OCI-LY7 (cell line): ENCODE measurements around the gene TOR2A. TPM values are rescaled to one million over a fixed set of nuclear protein-coding genes. Genes with fewer than 3 reads are reported as not detected.

ENCODE experiments used
- BruUV-seq: library from RNA; stranded (reverse); fragments of 400-500 nt; replicated peaks from 2 replicates; lab custom pipeline; 2021; lab: Mats Ljungman, UMichigan
- CTCF ChIA-PET: fragments of 300-600 bp; sonication (Branson Sonifier 250); formaldehyde crosslinking; loops from one replicate; lab custom pipeline; 2022; ENCODE audit warnings: antibody characterized with exemption; ENCODE audit not compliant: unreplicated experiment; lab: Charles Lee
- POLR2A ChIA-PET: fragments of 300-600 bp; sonication (Branson Sonifier 250); formaldehyde crosslinking; loops from one replicate; lab custom pipeline; 2022; ENCODE audit warnings: antibody characterized with exemption; lab: Charles Lee
- DNase-seq: peaks from one replicate; pipeline ENCODE4 v3.0.0-alpha.2; 2015; ENCODE audit warnings: low spot score
- H2AFZ ChIP-seq: fragments of 200-600 bp; sonication (generic), shearing (Covaris generic); 2 replicates; pipeline ENCODE4 v1.6.1; 2014; ENCODE audit warnings: mild to moderate bottlenecking, antibody characterized with exemption, low read length, moderate library complexity
- H3K27ac ChIP-seq: fragments of 200-600 bp; sonication (generic); 2 replicates; pipeline ENCODE4 v1.5.1; 2014; ENCODE audit warnings: mixed run types, low read depth, mild to moderate bottlenecking, moderate library complexity, low read length, inconsistent platforms; ENCODE audit not compliant: poor library complexity, severe bottlenecking
- H3K36me3 ChIP-seq: fragments of 200-600 bp; sonication (generic); 2 replicates; pipeline ENCODE4 v1.6.1; 2014; ENCODE audit warnings: mild to moderate bottlenecking, antibody characterized with exemption, low read length, moderate library complexity, mixed read lengths; ENCODE audit not compliant: insufficient read depth
- H3K4me1 ChIP-seq: fragments of 200-600 bp; sonication (generic); 2 replicates; pipeline ENCODE4 v1.5.1; 2014; ENCODE audit warnings: mild to moderate bottlenecking, low read length; ENCODE audit not compliant: insufficient read depth, poor library complexity, severe bottlenecking
- H3K4me2 ChIP-seq: fragments of 200-600 bp; sonication (generic); 2 replicates; pipeline ENCODE4 v1.6.1; 2014; ENCODE audit warnings: mild to moderate bottlenecking, low read length
- H3K4me3 ChIP-seq: fragments of 200-600 bp; sonication (generic); 2 replicates; pipeline ENCODE4 v1.5.1; 2014; ENCODE audit warnings: mild to moderate bottlenecking, low read depth, low read length; ENCODE audit not compliant: poor library complexity, severe bottlenecking
- H3K79me2 ChIP-seq: fragments of 200-600 bp; sonication (generic); 2 replicates; pipeline ENCODE4 v1.6.1; 2016; ENCODE audit warnings: low read depth, mild to moderate bottlenecking, low read length, moderate library complexity, mixed read lengths; ENCODE audit not compliant: insufficient read depth
- H3K9me2 ChIP-seq: fragments of 200-600 bp; sonication (generic); 2 replicates; pipeline ENCODE4 v1.6.1; 2016; ENCODE audit warnings: mild to moderate bottlenecking, low read length, mixed read lengths; ENCODE audit not compliant: insufficient read depth
- H3K9me3 ChIP-seq: fragments of 200-600 bp; sonication (generic); 2 replicates; pipeline ENCODE4 v1.6.1; 2014; ENCODE audit warnings: mild to moderate bottlenecking, mixed run types, low read length, mixed read lengths
- H4K20me1 ChIP-seq: fragments of 200-600 bp; sonication (generic); 2 replicates; pipeline ENCODE4 v1.6.1; 2014; ENCODE audit warnings: mild to moderate bottlenecking, antibody characterized with exemption, low read length, moderate library complexity, mixed read lengths; ENCODE audit not compliant: insufficient read depth
- CTCF ChIP-seq: fragments of 200-600 bp; sonication (generic); conservative IDR thresholded peaks from 2 replicates; pipeline ENCODE4 v1.5.1; 2014; ENCODE audit warnings: mild to moderate bottlenecking, antibody characterized with exemption, low read length, moderate library complexity, mixed read lengths
- EZH2phosphoT487 ChIP-seq: fragments of 200-600 bp; sonication (generic); IDR thresholded peaks from 2 replicates; pipeline ENCODE4 v1.6.1; 2018; ENCODE audit warnings: low read depth, borderline replicate concordance, mild to moderate bottlenecking, mixed run types, antibody characterized with exemption, low read length, moderate library complexity, mixed read lengths
- intact Hi-C: fragments of 100-400 bp; cut with micrococcal nuclease; formaldehyde crosslinking; loops from one replicate; pipeline ENCODE4 v1.10.0; 2022; ENCODE audit not compliant: unreplicated experiment
- total RNA-seq, 2 experiments: library from RNA; depleted of rRNA in 1 of 2; stranded (reverse); fragments of >200 nt in 1 of 2; shearing (Covaris generic) in 1 of 2; gene quantifications; 2 replicates each; pipeline ENCODE4 v1.2.3, GENCODE V29; 2014 to 2022

The TOR2A gene
- total RNA-seq, 2 experiments from 2014 or later = 13.9 to 17.9 TPM

GRCh38 chr9:127703289-127703946 lies 31.7 kb downstream of the TOR2A start:
- peaks cover 10% of the 10 kb centered on the region for H3K4me1 ChIP-seq
- H2AFZ ChIP-seq = no peak overlapping the region
- H3K9me2 ChIP-seq = no peaks in the 10 kb centered on the region
- H4K20me1 ChIP-seq = no peaks in the 10 kb centered on the region
- DNase-seq = no peak
- no peaks in the 10 kb centered on the region for H3K9me3 ChIP-seq
- ChIA-PET CTCF (interaction anchor here (0.5 kb wide), 1 partner anchor 9 kb away, joined by 3 read pairs; no protein-coding TSS in a partner anchor), POLR2A (no interaction called here)
- no TSS peak for BruUV-seq
- H3K36me3 ChIP-seq = no peaks in the 10 kb centered on the region
- no peak overlapping the region for H3K4me2 ChIP-seq
- no peak overlapping the region for H3K4me3 ChIP-seq
- no peak for TF ChIP-seq EZH2phosphoT487
- no peak for TF ChIP-seq CTCF
- H3K27ac ChIP-seq = no peak overlapping the region
- intact Hi-C loops = no loop called here
- H3K79me2 ChIP-seq = no peaks in the 10 kb centered on the region

GRCh38 chr9:127700594-127701255 lies 34.4 kb downstream of the TOR2A start:
- H3K4me3 ChIP-seq = no peak overlapping the region
- TF ChIP-seq EZH2phosphoT487 (no peak), CTCF (no peak)
- no peak overlapping the region for H3K27ac ChIP-seq
- H3K4me2 ChIP-seq = no peak overlapping the region
- POLR2A ChIA-PET = no interaction called here
- no peaks in the 10 kb centered on the region for H3K36me3 ChIP-seq
- BruUV-seq = no TSS peak
- intact Hi-C loops = no loop called here
- no peaks in the 10 kb centered on the region for H3K9me3 ChIP-seq
- CTCF ChIA-PET = no interaction called here
- H4K20me1 ChIP-seq = no peaks in the 10 kb centered on the region
- no peaks in the 10 kb centered on the region for H3K79me2 ChIP-seq
- no peak for DNase-seq
- no peak overlapping the region for H2AFZ ChIP-seq
- no peaks in the 10 kb centered on the region for H3K9me2 ChIP-seq
- no peaks in the 10 kb centered on the region for H3K4me1 ChIP-seq

DNA sequence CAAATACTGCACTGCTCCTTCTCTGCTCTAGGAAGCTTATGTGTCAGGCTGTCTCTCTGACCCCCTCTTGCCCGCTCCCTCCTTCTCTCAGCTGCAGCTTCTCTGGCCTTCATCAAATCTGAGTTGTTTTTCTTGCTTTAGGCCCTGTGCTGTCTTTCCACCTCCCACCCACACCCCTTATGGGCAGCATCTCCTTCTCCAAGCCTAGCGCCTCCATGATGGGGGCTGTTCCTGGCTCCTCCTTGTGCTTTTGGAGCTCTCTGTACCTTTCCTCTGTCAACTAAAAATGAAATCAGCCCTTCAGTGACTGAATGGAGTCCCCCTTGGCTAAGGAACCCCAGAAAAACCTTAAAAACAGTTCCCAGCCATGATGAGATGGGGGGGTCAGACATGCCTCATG lies 35.0 kb downstream of the TOR2A start:
- POLR2A ChIA-PET = no interaction called here
- no peaks in the 10 kb centered on the region for H3K79me2 ChIP-seq
- no peaks in the 10 kb centered on the region for H3K4me1 ChIP-seq
- H3K36me3 ChIP-seq = no peaks in the 10 kb centered on the region
- no peak for DNase-seq
- no TSS peak for BruUV-seq
- H4K20me1 ChIP-seq = no peaks in the 10 kb centered on the region
- H3K4me2 ChIP-seq = no peak overlapping the region
- no peaks in the 10 kb centered on the region for H3K9me2 ChIP-seq
- peak overlapping the region; percentile 83; the same call in 1 of the 2 replicates for H2AFZ ChIP-seq
- intact Hi-C loops = no loop called here
- H3K27ac ChIP-seq = no peak overlapping the region
- no peaks in the 10 kb centered on the region for H3K9me3 ChIP-seq
- TF ChIP-seq EZH2phosphoT487 = no peak
- no peak for TF ChIP-seq CTCF
- no peak overlapping the region for H3K4me3 ChIP-seq
- CTCF ChIA-PET = no interaction called here
